WI38 (cell line): Measurements from ENCODE around the gene MOV10L1.

Experiments
- H3K4me3 ChIP-seq: 2 replicates; pipeline ENCODE4 v1.5.1; 2011; ENCODE audit warnings: low read depth, mild to moderate bottlenecking, control low read depth, low read length
- TF ChIP-seq, protein P1 (sequence below): IDR thresholded peaks from 2 replicates; pipeline ENCODE4 v1.5.1; 2012; ENCODE audit warnings: low read depth, mild to moderate bottlenecking, control low read depth, low read length

MOV10L1 gene

DNA sequence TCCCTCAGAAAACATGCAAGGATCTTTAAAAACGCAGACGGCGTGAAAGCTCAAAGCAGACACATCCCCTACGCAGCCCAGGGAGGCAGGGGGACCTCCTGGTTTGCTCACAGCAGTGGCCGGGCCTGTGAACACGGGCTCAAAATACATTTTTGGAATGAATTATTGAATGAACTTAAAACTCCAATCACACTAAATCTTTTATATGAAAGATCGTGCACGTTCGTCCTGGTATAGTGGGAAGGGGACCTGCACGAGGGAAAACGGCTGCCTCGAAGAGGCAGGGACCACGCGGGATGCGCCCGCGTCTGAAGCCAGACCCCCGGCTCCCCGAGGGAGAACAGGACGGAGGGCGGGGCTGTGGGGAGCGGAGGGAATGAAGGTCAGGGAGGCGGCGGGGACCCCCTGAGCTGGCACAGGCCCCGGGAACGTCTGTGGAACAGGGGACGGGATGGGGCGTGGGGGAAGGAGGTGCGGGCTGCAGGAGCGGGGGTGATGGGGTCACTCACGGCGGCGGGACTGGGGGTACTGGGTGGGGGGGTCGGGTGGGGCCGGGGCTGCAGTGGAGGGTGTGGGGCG is 79.5 kb downstream of the MOV10L1 start:
- no peak overlapping the region for H3K4me3 ChIP-seq
- TF ChIP-seq, protein P1, sequence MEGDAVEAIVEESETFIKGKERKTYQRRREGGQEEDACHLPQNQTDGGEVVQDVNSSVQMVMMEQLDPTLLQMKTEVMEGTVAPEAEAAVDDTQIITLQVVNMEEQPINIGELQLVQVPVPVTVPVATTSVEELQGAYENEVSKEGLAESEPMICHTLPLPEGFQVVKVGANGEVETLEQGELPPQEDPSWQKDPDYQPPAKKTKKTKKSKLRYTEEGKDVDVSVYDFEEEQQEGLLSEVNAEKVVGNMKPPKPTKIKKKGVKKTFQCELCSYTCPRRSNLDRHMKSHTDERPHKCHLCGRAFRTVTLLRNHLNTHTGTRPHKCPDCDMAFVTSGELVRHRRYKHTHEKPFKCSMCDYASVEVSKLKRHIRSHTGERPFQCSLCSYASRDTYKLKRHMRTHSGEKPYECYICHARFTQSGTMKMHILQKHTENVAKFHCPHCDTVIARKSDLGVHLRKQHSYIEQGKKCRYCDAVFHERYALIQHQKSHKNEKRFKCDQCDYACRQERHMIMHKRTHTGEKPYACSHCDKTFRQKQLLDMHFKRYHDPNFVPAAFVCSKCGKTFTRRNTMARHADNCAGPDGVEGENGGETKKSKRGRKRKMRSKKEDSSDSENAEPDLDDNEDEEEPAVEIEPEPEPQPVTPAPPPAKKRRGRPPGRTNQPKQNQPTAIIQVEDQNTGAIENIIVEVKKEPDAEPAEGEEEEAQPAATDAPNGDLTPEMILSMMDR: no peak

DNA sequence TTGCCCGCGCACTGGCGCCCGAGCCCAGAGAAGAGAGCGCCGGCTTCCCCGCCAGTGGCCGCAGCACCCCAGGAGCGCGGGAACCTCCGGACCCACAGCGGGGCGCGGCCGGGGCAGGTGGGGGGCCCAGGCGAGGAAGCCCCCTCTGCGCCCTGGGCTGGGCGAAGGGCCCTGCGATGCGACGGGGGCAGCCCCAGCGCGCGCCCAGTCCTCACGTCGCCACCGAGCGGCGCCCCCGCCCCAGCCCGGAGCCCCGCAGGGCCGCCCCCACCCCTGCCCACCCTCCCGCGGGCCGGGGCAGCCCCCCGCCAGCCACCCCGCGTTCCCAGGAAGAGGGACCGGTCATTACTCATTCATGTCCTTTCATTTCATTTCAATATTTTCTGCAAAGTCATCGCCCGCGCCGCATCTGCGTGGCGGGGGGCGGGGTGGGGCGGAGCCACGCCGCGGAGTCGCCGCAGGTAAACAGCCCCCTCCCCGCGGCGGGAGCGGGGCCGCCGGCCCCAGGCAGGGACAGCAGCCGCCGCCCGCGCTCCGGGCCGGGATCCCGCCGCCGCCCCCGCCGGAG is 80.1 kb downstream of the MOV10L1 start:
- peak overlapping the region; percentile 41 for H3K4me3 ChIP-seq

DNA sequence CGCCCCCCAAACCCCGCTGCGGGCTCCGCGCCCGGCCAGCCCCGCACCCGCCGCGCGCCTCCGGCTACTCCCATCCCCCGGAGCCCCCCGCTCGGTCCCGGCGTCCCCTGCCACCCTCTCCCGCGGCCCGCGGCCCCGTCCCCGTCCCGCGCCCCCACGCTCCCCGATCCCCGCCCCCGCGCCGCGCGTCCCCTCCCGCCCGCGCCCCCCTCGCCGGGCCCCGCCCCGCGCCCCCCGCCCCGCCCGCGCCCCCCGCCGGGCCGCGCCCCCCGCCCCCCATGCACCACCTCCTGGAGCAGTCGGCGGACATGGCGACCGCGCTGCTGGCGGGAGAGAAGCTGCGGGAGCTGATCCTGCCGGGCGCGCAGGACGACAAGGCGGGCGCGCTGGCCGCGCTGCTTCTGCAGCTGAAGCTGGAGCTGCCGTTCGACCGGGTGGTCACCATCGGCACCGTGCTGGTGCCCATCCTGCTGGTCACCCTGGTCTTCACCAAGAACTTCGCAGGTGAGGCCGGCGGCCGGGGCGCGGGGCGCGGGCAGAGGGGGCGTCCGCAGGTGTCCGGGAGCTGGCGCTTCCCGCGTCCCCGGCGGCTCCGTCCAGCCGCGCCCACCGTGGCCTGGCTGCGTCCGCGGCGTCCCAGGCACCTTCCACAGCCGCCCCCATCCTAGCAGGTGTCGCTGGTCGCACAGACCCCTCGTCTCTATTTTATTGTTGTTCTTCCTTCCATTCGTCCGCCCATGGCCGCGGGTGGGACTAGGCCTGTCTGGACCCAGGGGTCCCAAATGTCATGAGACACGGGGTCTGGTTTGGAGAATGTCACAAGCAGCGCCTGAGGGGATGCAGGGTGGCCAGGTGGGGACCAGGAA is 80.9 kb downstream of the MOV10L1 start, which contains the start of gene PANX2:
Gene PANX2 (plus strand): TSS at position 279 of the 866 bp plus-strand sequence. CDS start 0 bp downstream, at position 279.
- TF ChIP-seq, protein P1: no peak
- peak within 1 kb of the TSS; percentile 41 for H3K4me3 ChIP-seq

More for the DNA sequence above, 80.1 kb downstream of the MOV10L1 start:
- TF ChIP-seq, protein P1: no peak

DNA sequence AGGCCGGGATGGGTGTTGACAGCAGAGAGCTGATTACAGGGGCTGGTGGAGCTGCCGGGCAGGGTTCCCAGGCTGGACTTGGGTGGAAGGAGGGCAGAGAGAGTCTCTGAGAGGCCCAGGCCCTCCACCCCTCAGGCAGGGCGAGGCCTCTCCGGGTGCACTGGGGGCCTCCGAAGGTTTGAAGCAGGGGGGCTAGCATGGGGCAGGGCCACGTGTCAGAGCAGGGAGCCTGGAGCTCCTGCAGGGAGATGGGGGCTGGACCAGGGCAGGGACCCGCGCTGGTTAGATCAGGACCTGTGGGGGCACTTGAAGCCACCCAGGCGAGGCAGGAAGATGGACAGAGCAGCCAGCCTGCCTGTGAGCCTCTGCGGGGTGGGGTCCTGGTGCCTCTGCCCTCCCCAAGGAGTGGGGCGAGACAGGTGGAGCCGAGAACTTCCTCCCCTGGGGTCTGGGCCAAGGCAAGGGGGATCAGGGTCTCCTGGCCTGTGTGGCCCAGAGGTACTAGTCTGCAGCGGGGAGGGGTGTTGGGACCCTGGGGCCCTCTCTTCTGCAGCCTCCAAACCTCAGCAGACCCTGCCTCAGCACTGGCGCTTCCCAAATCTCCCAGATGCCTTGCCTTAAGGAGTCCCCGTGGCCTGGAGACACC is 81.6 kb downstream of the MOV10L1 start:
- TF ChIP-seq, protein P1: no peak
- H3K4me3 ChIP-seq: no peak overlapping the region; the same call in 1 of the 2 replicates

DNA sequence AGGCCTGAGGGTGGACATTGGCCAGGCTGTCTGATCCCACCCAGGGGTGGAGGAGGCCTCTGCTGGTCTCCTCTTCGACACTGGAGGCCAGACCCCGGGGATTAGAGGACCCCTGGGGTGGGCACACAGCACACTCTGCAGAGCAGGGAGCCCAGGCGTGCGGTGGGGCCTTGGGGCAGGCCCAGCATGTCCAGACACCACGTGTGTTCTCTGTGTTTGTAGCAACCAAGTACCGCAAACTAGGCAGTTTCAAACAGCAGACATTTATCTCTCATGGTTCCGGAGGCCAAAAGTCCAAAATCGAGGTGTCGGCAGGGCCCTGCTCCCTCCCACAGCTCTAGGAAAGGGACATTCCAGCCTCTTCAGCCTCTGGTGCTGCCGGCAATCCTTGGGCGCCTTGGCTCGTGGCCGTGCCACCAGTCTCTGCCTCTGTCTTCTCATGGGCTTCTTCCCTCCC is 82.2 kb downstream of the MOV10L1 start:
- no peak overlapping the region for H3K4me3 ChIP-seq
- TF ChIP-seq, protein P1: no peak

DNA sequence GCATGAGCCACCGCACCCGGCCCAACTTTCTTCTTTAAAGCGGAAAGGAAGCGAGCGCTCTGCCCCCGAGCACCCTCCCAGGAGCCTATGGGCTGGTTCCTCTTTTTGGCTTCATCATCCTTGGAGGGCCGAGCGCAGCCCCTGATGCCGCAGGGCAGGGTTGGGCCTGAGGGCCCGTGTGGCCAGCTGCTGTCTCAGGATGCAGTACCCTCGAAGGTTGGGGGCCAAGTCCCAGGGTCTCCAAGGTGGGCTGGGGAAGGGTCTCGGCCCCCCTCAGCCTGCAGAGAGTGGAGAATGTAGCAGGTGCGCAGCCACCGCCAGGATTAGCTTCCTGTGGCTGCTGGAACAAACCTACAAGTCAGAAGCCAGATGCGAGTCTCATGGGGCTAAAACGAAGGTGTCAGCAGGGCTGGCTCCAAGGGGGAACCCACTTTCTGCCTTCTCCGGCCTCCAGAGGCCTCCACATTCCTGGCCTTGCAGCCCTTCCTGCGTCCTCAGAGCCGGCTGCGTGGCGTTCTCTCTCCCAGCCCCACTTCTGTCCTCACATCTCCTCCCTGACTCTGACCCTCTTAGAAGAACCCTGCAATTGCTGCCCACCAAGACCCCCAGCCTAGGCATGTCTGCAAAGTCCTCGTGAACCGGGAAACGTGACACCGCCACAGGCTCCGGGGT is 83.6 kb downstream of the MOV10L1 start:
- TF ChIP-seq, protein P1: no peak
- H3K4me3 ChIP-seq: no peak overlapping the region
